Measurements from ENCODE around the gene LIPA. TPM values are rescaled to one million over a fixed set of nuclear protein-coding genes. Genes with fewer than 3 reads are reported as not detected.
"Not testable (repeated sequence)": the region's sequence is repeated elsewhere in the genome, so short reads cannot be mapped to it uniquely, and the experiment has no call there.

Gene LIPA
- total and polyA plus RNA-seq, 4 experiments from 2014 or later, result 55.5 to 147 (median 75.8) TPM

DNA sequence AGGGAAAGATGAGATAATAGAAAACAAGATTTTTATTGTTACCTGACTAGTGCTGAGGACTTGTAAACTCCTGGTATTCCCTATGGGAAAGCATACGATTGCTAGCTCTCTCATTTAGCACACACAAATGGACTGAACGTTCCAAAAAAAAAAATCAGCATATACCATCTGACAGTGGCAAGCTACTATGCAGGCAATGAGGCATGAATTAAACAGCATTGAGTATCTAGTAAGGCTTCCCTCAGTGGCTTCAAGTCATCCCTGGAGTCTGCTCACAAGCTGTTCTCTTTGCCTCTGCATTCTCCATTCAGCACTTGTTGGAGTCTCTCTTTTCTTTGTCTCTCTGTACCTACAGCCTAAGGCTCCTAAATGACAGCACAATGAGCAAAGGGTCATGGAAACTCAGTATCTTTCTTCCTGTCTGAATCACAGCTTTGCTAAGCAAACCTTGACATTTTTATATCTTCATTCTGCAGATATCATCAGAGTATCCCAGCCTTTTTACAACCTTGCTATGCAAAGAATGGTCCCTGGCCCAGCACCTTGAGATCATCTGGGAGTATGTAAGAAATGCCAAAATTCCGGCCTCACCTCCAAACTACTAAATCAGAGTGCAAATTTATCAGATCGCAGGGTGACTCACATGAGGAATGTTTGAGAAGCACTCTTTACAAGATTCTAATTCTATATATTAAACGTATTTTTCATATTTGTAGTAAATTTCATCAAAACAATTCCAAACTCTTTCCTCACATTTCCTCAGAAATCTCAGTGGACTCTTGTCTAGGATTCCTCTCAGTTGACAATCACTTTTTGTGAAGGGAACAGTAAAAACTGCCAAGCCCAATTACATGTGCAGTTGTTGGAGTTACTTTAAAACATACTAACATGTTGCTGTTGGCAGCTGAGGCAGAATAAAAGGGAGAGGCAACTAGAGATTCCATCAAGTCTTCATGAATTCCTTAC lies 10.8 kb upstream of the LIPA start:
- H3K27ac ChIP-seq (ENCODE audit: low read depth, low read length), result no peak overlapping the region
- H3K9me3 Mint-ChIP-seq, result peaks cover 0 to 3% (median 0%) of the 10 kb centered on the region in 8 donors
- H3K4me1 Mint-ChIP-seq, result peaks cover 0 to 4% (median 3%) of the 10 kb centered on the region in 4 donors
- H3K27me3 Mint-ChIP-seq, result peaks cover 2 to 3% of the 10 kb centered on the region in 2 donors
- H3K4me3 Mint-ChIP-seq, result no peak overlapping the region
- no peaks in the 10 kb centered on the region for H3K36me3 Mint-ChIP-seq
- H3K27me3 ChIP-seq (ENCODE audit: insufficient read depth, low read length), result no peaks in the 10 kb centered on the region
- CTCF ChIA-PET (ENCODE audit: partially characterized antibody), result interaction anchor here (0.8 to 0.9 kb wide), 2 partner anchors 11 to 452 kb away, joined by 3 read pairs; no protein-coding TSS in a partner anchor
- no peaks in the 10 kb centered on the region for H3K36me3 ChIP-seq (ENCODE audit: insufficient read depth, low read length)
- no peak overlapping the region for H3K4me3 ChIP-seq (ENCODE audit: low read length in 2 of 2)
- intact Hi-C loops (cut with micrococcal nuclease), result no loop called here
- DNase-seq, result no peak
- POLR2A ChIA-PET (ENCODE audit: partially characterized antibody), result interaction anchor here (0.6 to 1.2 kb wide), 2 partner anchors 29 to 39 kb away, joined by 3 read pairs; no protein-coding TSS in a partner anchor
- no peak overlapping the region for H3K27ac Mint-ChIP-seq
- H3K4me1 ChIP-seq (ENCODE audit: insufficient read depth, low read length), result no peaks in the 10 kb centered on the region
- no peaks in the 10 kb centered on the region for H3K9me3 ChIP-seq (ENCODE audit: control insufficient read depth in 1 of 2, low read length in 2 of 2)

DNA sequence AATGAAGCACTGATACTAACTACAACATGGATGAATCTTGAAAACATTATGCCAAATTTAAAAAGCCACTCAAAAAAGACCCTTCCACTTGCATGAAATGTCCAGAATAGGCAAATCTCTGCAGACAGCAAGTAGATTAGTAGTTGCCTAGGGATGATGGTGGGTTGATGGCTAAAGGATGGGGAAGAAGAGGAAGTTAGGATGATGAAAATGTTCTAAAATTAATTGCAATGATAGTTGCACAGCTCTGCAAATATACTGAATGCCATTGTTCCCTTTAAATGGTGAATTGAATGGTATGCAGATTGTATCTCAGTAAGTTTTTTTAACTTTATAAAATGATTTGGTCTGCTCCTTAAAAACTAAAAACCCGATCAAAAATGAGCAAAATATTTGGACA lies 7.3 kb upstream of the LIPA start:
- H3K27ac ChIP-seq (ENCODE audit: low read depth, low read length), result no peak overlapping the region
- no peaks in the 10 kb centered on the region for H3K4me1 ChIP-seq (ENCODE audit: insufficient read depth, low read length)
- no peak for DNase-seq
- no peak overlapping the region for H3K4me3 Mint-ChIP-seq
- H3K4me1 Mint-ChIP-seq, result peaks cover 0 to 4% (median 3%) of the 10 kb centered on the region in 4 donors
- H3K4me3 ChIP-seq (ENCODE audit: low read length in 2 of 2), result no peak overlapping the region
- peaks cover 0 to 4% of the 10 kb centered on the region in 2 donors for H3K36me3 Mint-ChIP-seq
- POLR2A ChIA-PET (ENCODE audit: partially characterized antibody), result no interaction called here
- H3K27me3 ChIP-seq (ENCODE audit: insufficient read depth, low read length), result no peaks in the 10 kb centered on the region
- H3K27ac Mint-ChIP-seq, result no peak overlapping the region
- H3K36me3 ChIP-seq (ENCODE audit: insufficient read depth, low read length), result no peaks in the 10 kb centered on the region
- no peaks in the 10 kb centered on the region for H3K9me3 ChIP-seq (ENCODE audit: control insufficient read depth in 1 of 2, low read length in 2 of 2)
- intact Hi-C loops (cut with micrococcal nuclease), result no loop called here
- peaks cover 7 to 8% of the 10 kb centered on the region in 2 donors for H3K27me3 Mint-ChIP-seq
- peaks cover 0 to 6% (median 2%) of the 10 kb centered on the region in 8 donors for H3K9me3 Mint-ChIP-seq
- CTCF ChIA-PET (ENCODE audit: partially characterized antibody), result interaction anchor here (1.7 to 2.6 kb wide), 2 partner anchors 43 to 110 kb away, joined by 7 to 12 read pairs; partner anchors contain the start of gene IFIT2

DNA sequence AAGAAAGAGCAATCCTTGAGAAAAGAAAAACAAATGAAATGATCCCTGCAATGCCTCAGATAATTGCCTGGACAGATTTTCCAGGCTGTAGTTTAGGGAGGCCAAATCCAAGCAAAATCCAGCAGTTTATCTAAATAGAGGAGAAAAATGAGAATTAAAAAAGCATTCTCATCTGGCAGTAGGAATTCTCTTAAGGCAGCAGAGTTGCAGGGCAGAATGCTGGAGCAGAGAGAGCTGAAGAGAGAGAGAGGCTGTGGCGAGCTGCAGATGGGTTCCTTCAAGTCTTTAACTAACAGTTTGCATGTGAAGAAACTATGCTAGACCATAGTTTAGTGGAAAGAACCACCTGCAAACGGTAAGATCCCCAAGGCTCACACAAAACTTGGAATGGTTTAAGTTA lies 6.0 kb upstream of the LIPA start:
- H3K36me3 ChIP-seq (ENCODE audit: insufficient read depth, low read length), result no peaks in the 10 kb centered on the region
- H3K27ac Mint-ChIP-seq, result peak overlapping the region in 1 of 7 donors; percentile 32
- peaks cover 0 to 4% of the 10 kb centered on the region in 2 donors for H3K36me3 Mint-ChIP-seq
- POLR2A ChIA-PET (ENCODE audit: partially characterized antibody), result no interaction called here
- intact Hi-C loops (cut with micrococcal nuclease), result no loop called here
- no peaks in the 10 kb centered on the region for H3K4me1 ChIP-seq (ENCODE audit: insufficient read depth, low read length)
- peaks cover 0 to 6% (median 2%) of the 10 kb centered on the region in 8 donors for H3K9me3 Mint-ChIP-seq
- no peak overlapping the region for H3K4me3 ChIP-seq (ENCODE audit: low read length in 2 of 2)
- peaks cover 0 to 4% (median 3%) of the 10 kb centered on the region in 4 donors for H3K4me1 Mint-ChIP-seq
- CTCF ChIA-PET (ENCODE audit: partially characterized antibody), result interaction anchor here (2.6 kb wide), 1 partner anchor 112 kb away, joined by 12 read pairs; no protein-coding TSS in a partner anchor
- no peaks in the 10 kb centered on the region for H3K9me3 ChIP-seq (ENCODE audit: control insufficient read depth in 1 of 2, low read length in 2 of 2)
- peaks cover 7 to 8% of the 10 kb centered on the region in 2 donors for H3K27me3 Mint-ChIP-seq
- H3K27me3 ChIP-seq (ENCODE audit: insufficient read depth, low read length), result no peaks in the 10 kb centered on the region
- H3K27ac ChIP-seq (ENCODE audit: low read depth, low read length), result no peak overlapping the region
- H3K4me3 Mint-ChIP-seq, result no peak overlapping the region
- no peak for DNase-seq

DNA sequence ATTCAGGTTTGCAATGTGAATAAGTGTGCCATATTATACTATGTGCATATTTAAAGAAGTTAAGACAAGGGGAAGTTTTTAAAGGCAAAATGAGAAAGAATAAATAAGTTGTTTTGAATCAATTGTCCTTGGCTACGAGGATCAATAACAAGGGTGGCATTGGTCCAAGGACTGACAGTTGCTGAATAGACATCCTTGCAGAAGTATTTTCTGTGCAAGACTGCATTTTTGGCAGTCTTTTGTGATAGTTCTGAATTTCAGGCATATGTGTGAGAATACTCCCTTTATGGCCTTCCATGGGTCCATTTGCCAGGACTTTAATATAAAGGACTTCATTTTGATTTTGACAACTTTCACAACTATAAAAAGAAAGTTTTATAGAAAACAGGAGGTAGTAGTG lies 5.4 kb upstream of the LIPA start:
- DNase-seq, result no peak
- intact Hi-C loops (cut with micrococcal nuclease), result no loop called here
- peaks cover 0 to 4% of the 10 kb centered on the region in 2 donors for H3K36me3 Mint-ChIP-seq
- H3K27me3 ChIP-seq (ENCODE audit: insufficient read depth, low read length), result no peaks in the 10 kb centered on the region
- no peaks in the 10 kb centered on the region for H3K36me3 ChIP-seq (ENCODE audit: insufficient read depth, low read length)
- H3K27ac ChIP-seq (ENCODE audit: low read depth, low read length), result no peak overlapping the region
- no peak overlapping the region for H3K4me3 ChIP-seq (ENCODE audit: low read length in 2 of 2)
- H3K4me1 ChIP-seq (ENCODE audit: insufficient read depth, low read length), result peaks cover 3% of the 10 kb centered on the region
- peaks cover 7 to 8% of the 10 kb centered on the region in 2 donors for H3K27me3 Mint-ChIP-seq
- H3K9me3 Mint-ChIP-seq, result peaks cover 0 to 6% (median 2%) of the 10 kb centered on the region in 8 donors
- H3K9me3 ChIP-seq (ENCODE audit: control insufficient read depth in 1 of 2, low read length in 2 of 2), result no peaks in the 10 kb centered on the region
- ChIA-PET CTCF (ENCODE audit: partially characterized antibody) (interaction anchor here (0.8 to 2.6 kb wide), 3 partner anchors 62 to 112 kb away, joined by 3 to 12 read pairs (median 4); no protein-coding TSS in a partner anchor), POLR2A (ENCODE audit: partially characterized antibody) (no interaction called here)
- H3K27ac Mint-ChIP-seq, result no peak overlapping the region
- no peak overlapping the region for H3K4me3 Mint-ChIP-seq
- H3K4me1 Mint-ChIP-seq, result peaks cover 2 to 5% (median 4%) of the 10 kb centered on the region in 4 donors

DNA sequence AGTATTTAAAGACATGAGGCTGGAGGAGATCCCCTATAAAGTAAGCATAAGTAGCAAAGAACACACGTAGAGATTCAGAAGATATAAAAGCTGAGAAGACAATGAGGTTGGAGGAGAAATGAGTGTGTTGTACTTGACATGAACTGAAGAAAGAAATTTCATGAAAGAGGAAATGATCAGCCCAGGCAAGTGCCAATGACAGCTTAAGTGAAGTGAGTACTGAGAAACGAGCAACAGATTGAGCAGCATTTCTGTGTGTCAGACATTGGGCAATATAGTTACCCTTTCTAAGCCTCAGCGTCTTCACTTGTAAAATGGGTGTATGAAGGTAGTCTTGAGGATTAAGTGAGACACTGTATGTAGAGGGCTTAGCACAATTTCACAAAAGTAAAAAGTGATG lies 4.8 kb upstream of the LIPA start:
- Mint-ChIP-seq H3K9me3 (peaks cover 0 to 6% (median 2%) of the 10 kb centered on the region in 8 donors), H3K27me3 (peaks cover 7 to 8% of the 10 kb centered on the region in 2 donors), H3K36me3 (peaks cover 3 to 4% of the 10 kb centered on the region in 2 donors), H3K27ac (no peak overlapping the region), H3K4me3 (no peak overlapping the region), H3K4me1 (peaks cover 2 to 5% (median 4%) of the 10 kb centered on the region in 4 donors)
- CTCF ChIA-PET (ENCODE audit: partially characterized antibody), result interaction anchor here (0.8 to 1.5 kb wide), 2 partner anchors 63 to 113 kb away, joined by 3 to 4 read pairs; no protein-coding TSS in a partner anchor
- Histone ChIP-seq H3K4me1 (ENCODE audit: insufficient read depth, low read length) (peaks cover 3% of the 10 kb centered on the region), H3K9me3 (ENCODE audit: control insufficient read depth in 1 of 2, low read length in 2 of 2) (no peaks in the 10 kb centered on the region), H3K27me3 (ENCODE audit: insufficient read depth, low read length) (no peaks in the 10 kb centered on the region), H3K27ac (ENCODE audit: low read depth, low read length) (no peak overlapping the region), H3K4me3 (ENCODE audit: low read length in 2 of 2) (no peak overlapping the region), H3K36me3 (ENCODE audit: insufficient read depth, low read length) (no peaks in the 10 kb centered on the region)
- no peak for DNase-seq
- POLR2A ChIA-PET (ENCODE audit: partially characterized antibody), result no interaction called here
- intact Hi-C loops (cut with micrococcal nuclease), result no loop called here

DNA sequence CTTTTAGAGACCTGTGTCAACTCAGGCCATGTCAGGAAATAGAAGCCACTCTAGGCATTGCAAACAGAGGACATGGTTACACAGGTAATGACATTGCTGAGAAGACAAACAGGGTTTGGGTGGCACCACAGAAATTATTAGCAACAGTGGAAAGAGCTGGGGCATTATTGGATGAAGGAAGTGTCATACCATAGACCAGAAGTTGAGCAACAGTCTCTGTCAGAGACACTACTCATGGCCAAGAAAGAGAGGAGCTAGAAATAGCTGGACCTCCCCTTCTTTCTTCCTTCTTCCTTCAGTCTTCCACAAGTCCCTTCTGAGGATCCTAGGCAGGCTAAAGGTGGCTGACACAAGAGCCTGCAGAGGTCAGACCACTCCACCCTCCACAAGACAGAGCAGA lies 4.2 kb upstream of the LIPA start:
- H3K9me3 ChIP-seq (ENCODE audit: control insufficient read depth in 1 of 2, low read length in 2 of 2), result no peaks in the 10 kb centered on the region
- H3K4me1 Mint-ChIP-seq, result peaks cover 7 to 10% (median 9%) of the 10 kb centered on the region in 4 donors
- intact Hi-C loops (cut with micrococcal nuclease), result no loop called here
- CTCF ChIA-PET (ENCODE audit: partially characterized antibody), result interaction anchor here (1.5 kb wide), 1 partner anchor 113 kb away, joined by 4 read pairs; no protein-coding TSS in a partner anchor
- no peak overlapping the region for H3K27ac ChIP-seq (ENCODE audit: low read depth, low read length)
- peaks cover 7 to 8% of the 10 kb centered on the region in 2 donors for H3K27me3 Mint-ChIP-seq
- H3K9me3 Mint-ChIP-seq, result peaks cover 0 to 6% (median 2%) of the 10 kb centered on the region in 8 donors
- H3K4me3 ChIP-seq (ENCODE audit: low read length in 2 of 2), result no peak overlapping the region
- no peak overlapping the region for H3K27ac Mint-ChIP-seq
- no peaks in the 10 kb centered on the region for H3K27me3 ChIP-seq (ENCODE audit: insufficient read depth, low read length)
- H3K36me3 Mint-ChIP-seq, result peaks cover 4 to 5% of the 10 kb centered on the region in 2 donors
- no peaks in the 10 kb centered on the region for H3K36me3 ChIP-seq (ENCODE audit: insufficient read depth, low read length)
- POLR2A ChIA-PET (ENCODE audit: partially characterized antibody), result no interaction called here
- no peak for DNase-seq
- H3K4me1 ChIP-seq (ENCODE audit: insufficient read depth, low read length), result peaks cover 8% of the 10 kb centered on the region
- H3K4me3 Mint-ChIP-seq, result no peak overlapping the region

- peak in 1 of 5 donors; percentile 25 for DNase-seq
- POLR2A ChIA-PET (ENCODE audit: partially characterized antibody); H3K9me3 ChIP-seq (ENCODE audit: control insufficient read depth in 1 of 2, low read length in 2 of 2): not testable (repeated sequence)
These were observed 3.6 kb upstream of the LIPA start for GRCh38 chr10:89255091-89255579.

More at GRCh38 chr10:89255091-89255579, 3.6 kb upstream of the LIPA start:
- H3K4me3 ChIP-seq (ENCODE audit: low read length in 2 of 2); H3K36me3 ChIP-seq (ENCODE audit: insufficient read depth, low read length); H3K27ac Mint-ChIP-seq; H3K27me3 Mint-ChIP-seq; H3K9me3 Mint-ChIP-seq; H3K27ac ChIP-seq (ENCODE audit: low read depth, low read length); intact Hi-C loops (cut with micrococcal nuclease); H3K27me3 ChIP-seq (ENCODE audit: insufficient read depth, low read length); H3K36me3 Mint-ChIP-seq: not testable (repeated sequence)
- peaks cover 15% of the 10 kb centered on the region for H3K4me1 ChIP-seq (ENCODE audit: insufficient read depth, low read length)
- H3K4me3 Mint-ChIP-seq, result peak overlapping the region in 1 of 8 donors; percentile 48
- peaks cover 9 to 17% (median 11%) of the 10 kb centered on the region in 4 donors for H3K4me1 Mint-ChIP-seq
- CTCF ChIA-PET (ENCODE audit: partially characterized antibody), result interaction anchor here (1.5 kb wide), 1 partner anchor 114 kb away, joined by 4 read pairs; no protein-coding TSS in a partner anchor

All from CD4-positive, alpha-beta memory T cell (primary cell).